DND-41 (cell line): ENCODE data around the gene DSPP.

Source experiments
- ATAC-seq: fragments of 200-7000 bp; cut with Tn5 transposase; 3 replicates; pipeline ENCODE4 v1.9.1; 2021; ENCODE audit warnings: low read depth; ENCODE audit not compliant: insufficient read depth
- DNase-seq: peaks from one replicate; pipeline ENCODE4 v3.0.0-alpha.2; 2020
- H2AFZ ChIP-seq: 2 replicates; pipeline ENCODE4 v1.6.0; 2012; ENCODE audit warnings: low read depth, low read length
- H3K27ac ChIP-seq: 2 replicates; pipeline ENCODE4 v1.5.1; 2012; ENCODE audit warnings: low read length, inconsistent platforms
- H3K27me3 ChIP-seq: fragments of 200-600 bp; sonication (generic); 2 replicates; pipeline ENCODE4 v1.6.0; 2012; ENCODE audit warnings: low read length, mild to moderate bottlenecking, inconsistent platforms; ENCODE audit not compliant: insufficient read depth, poor library complexity
- H3K36me3 ChIP-seq: 2 replicates; pipeline ENCODE4 v1.5.1; 2012; ENCODE audit warnings: low read length, inconsistent platforms; ENCODE audit not compliant: insufficient read depth
- H3K4me1 ChIP-seq: 2 replicates; pipeline ENCODE4 v1.5.1; 2012; ENCODE audit warnings: mild to moderate bottlenecking, low read length; ENCODE audit not compliant: insufficient read depth
- H3K4me2 ChIP-seq: 2 replicates; pipeline ENCODE4 v1.6.0; 2012; ENCODE audit warnings: mild to moderate bottlenecking, moderate library complexity, low read length, inconsistent platforms; ENCODE audit not compliant: insufficient read depth
- H3K4me3 ChIP-seq, 2 experiments: fragments of 200-600 bp in 1 of 2; shearing (Covaris generic) in 1 of 2; 2 replicates each; pipeline ENCODE4 v1.5.1; 2012 to 2016; ENCODE audit warnings: inconsistent platforms in 2 of 2, low read length in 2 of 2, mild to moderate bottlenecking in 2 of 2, low read depth in 1 of 2, moderate library complexity in 1 of 2
- H3K79me2 ChIP-seq: 2 replicates; pipeline ENCODE4 v1.6.0; 2012; ENCODE audit warnings: low read length, inconsistent platforms; ENCODE audit not compliant: insufficient read depth
- H3K9ac ChIP-seq: 2 replicates; pipeline ENCODE4 v1.6.0; 2012; ENCODE audit warnings: low read depth, mild to moderate bottlenecking, inconsistent platforms, low read length, moderate library complexity
- H3K9me3 ChIP-seq: 2 replicates; pipeline ENCODE4 v1.5.1; 2012; ENCODE audit warnings: low read length, moderate library complexity, mild to moderate bottlenecking, inconsistent platforms; ENCODE audit not compliant: insufficient read depth, severe bottlenecking
- H4K20me1 ChIP-seq: 2 replicates; pipeline ENCODE4 v1.6.0; 2012; ENCODE audit warnings: low read length; ENCODE audit not compliant: insufficient read depth
- EZH2 ChIP-seq: IDR thresholded peaks from 3 replicates; pipeline ENCODE4 v1.6.1; 2012; ENCODE audit warnings: borderline replicate concordance, low read depth, mild to moderate bottlenecking, moderate library complexity, low read length, inconsistent platforms; ENCODE audit not compliant: severe bottlenecking
- TF ChIP-seq, protein P1 (sequence below): IDR thresholded peaks from 2 replicates; pipeline ENCODE4 v1.5.1; 2012; ENCODE audit warnings: borderline replicate concordance, low read length, moderate library complexity, mild to moderate bottlenecking; ENCODE audit not compliant: poor library complexity, severe bottlenecking; ENCODE audit errors: extremely low read depth

The DSPP gene

DNA sequence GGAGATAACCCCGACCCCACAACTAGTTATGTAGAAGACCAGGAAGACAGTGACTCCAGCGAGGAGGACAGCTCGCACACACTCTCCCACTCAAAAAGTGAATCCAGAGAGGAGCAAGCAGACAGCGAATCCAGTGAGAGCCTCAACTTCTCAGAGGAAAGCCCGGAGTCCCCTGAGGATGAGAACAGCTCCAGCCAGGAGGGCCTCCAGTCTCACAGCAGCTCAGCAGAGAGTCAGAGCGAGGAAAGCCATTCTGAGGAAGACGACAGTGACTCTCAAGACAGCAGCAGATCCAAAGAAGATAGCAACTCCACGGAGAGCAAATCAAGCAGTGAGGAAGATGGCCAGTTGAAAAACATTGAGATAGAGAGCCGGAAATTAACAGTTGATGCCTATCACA is 54.5 kb downstream of the DSPP start:
- no peak overlapping the region for H2AFZ ChIP-seq
- no peak overlapping the region for H3K4me2 ChIP-seq
- ATAC-seq: no peak
- H3K9ac ChIP-seq: no peak overlapping the region
- H3K36me3 ChIP-seq: no peaks in the 10 kb centered on the region
- no peak overlapping the region for H3K4me3 ChIP-seq
- no peaks in the 10 kb centered on the region for H3K9me3 ChIP-seq
- H3K27ac ChIP-seq: no peak overlapping the region
- TF ChIP-seq, protein P1, sequence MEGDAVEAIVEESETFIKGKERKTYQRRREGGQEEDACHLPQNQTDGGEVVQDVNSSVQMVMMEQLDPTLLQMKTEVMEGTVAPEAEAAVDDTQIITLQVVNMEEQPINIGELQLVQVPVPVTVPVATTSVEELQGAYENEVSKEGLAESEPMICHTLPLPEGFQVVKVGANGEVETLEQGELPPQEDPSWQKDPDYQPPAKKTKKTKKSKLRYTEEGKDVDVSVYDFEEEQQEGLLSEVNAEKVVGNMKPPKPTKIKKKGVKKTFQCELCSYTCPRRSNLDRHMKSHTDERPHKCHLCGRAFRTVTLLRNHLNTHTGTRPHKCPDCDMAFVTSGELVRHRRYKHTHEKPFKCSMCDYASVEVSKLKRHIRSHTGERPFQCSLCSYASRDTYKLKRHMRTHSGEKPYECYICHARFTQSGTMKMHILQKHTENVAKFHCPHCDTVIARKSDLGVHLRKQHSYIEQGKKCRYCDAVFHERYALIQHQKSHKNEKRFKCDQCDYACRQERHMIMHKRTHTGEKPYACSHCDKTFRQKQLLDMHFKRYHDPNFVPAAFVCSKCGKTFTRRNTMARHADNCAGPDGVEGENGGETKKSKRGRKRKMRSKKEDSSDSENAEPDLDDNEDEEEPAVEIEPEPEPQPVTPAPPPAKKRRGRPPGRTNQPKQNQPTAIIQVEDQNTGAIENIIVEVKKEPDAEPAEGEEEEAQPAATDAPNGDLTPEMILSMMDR: no peak
- no peak for TF ChIP-seq EZH2
- H3K27me3 ChIP-seq: no peaks in the 10 kb centered on the region
- no peak for DNase-seq
- no peaks in the 10 kb centered on the region for H3K79me2 ChIP-seq
- no peaks in the 10 kb centered on the region for H3K4me1 ChIP-seq
- H4K20me1 ChIP-seq: no peaks in the 10 kb centered on the region
